Erythroblast (primary cell): Measurements from ENCODE around the gene RNGTT.

Experiments used
- GATA1 ChIP-seq: IDR thresholded peaks from 2 replicates; pipeline ENCODE4 v1.6.1; 2011; ENCODE audit warnings: low read depth, mild to moderate bottlenecking, control low read depth, low read length, moderate library complexity
- POLR2A ChIP-seq: IDR thresholded peaks from 2 replicates; pipeline ENCODE4 v1.6.1; 2011; ENCODE audit warnings: mild to moderate bottlenecking, low read length

DNA sequence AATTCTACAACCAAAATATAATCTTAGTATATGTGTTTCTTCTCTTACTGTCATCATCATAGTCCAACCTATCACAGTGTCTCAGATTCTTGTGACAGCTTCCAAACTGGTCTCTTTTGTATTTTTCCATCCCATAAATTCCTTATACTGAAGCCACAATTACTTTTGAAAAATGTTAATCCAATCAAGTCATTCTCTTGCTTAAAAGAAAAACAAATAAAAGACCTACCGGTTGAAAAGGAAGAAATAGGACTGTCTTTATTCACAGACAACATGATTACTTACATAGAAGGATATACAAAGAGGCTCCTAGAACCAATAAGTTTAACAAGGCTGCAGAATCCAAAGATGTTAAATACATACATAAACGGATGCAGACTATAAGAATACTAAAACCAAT, 339.9 kb downstream of the RNGTT start:
- TF ChIP-seq POLR2A (no peak), GATA1 (no peak)
